K562 (cell line): Measurements from ENCODE around the gene NUP62. TPM values are rescaled to one million over a fixed set of nuclear protein-coding genes. Genes with fewer than 3 reads are reported as not detected.

ENCODE experiments used
- ATAC-seq: fragments of 200-7000 bp; cut with Tn5 transposase; 3 replicates; pipeline ENCODE4 v1.9.1; 2020; ENCODE audit warnings: moderate library complexity
- BruUV-seq: library from RNA; stranded (reverse); fragments of 400-500 nt; replicated peaks from 2 replicates; lab custom pipeline; 2021; lab: Mats Ljungman, UMichigan
- CTCF ChIA-PET: fragments of 300-600 bp; formaldehyde crosslinking; extraction: SDS; loops from one replicate; lab custom pipeline; 2021; ENCODE audit warnings: low intra/inter-chr PET ratio; lab: Yijun Ruan, JAX
- POLR2A ChIA-PET: fragments of 300-600, 350-650 bp; sonication (Branson Sonifier 250); formaldehyde crosslinking; extraction: SDS; loops from one replicate; lab custom pipeline; 2021; ENCODE audit warnings: antibody characterized with exemption, inconsistent platforms; lab: Yijun Ruan, JAX
- DNase-seq, 4 experiments: peaks; one replicate each; pipeline versions ENCODE4 v3.0.0 to v3.0.0-alpha.2; 2011 to 2018; ENCODE audit warnings: low spot score in 3 of 4, mixed read lengths in 3 of 4; ENCODE audit errors: extremely low read depth in 1 of 4
- FAIRE-seq: peaks from 2 replicates; lab custom pipeline; 2011; peaks lifted over from hg19 to GRCh38; lab: Jason Lieb, UNC
- H2AFZ ChIP-seq: 2 replicates; pipeline ENCODE4 v1.6.0; 2011; ENCODE audit warnings: low read depth, low read length, control low read depth, inconsistent platforms
- H3K27ac ChIP-seq: fragments of 200-600 bp; 3 replicates; pipeline ENCODE4 v1.8.0; 2011; ENCODE audit warnings: low read depth, mild to moderate bottlenecking, control low read depth, inconsistent platforms, low read length, moderate library complexity, mixed read lengths; ENCODE audit errors: extremely low read depth
- H3K27me3 ChIP-seq, 2 experiments: fragments of 300-600 bp in 1 of 2; 2 replicates in 1 of 2; 3 replicates in 1 of 2; pipeline versions ENCODE4 v1.6.0 to v1.8.0; 2011; ENCODE audit warnings: inconsistent platforms in 2 of 2, low read length in 2 of 2, mild to moderate bottlenecking in 1 of 2, mixed read lengths in 1 of 2, moderate library complexity in 1 of 2; ENCODE audit not compliant: control insufficient read depth in 2 of 2, insufficient read depth in 2 of 2
- H3K36me3 ChIP-seq: fragments of 300-600 bp; 3 replicates; pipeline ENCODE4 v1.8.0; 2011; ENCODE audit warnings: mild to moderate bottlenecking, low read length, inconsistent platforms; ENCODE audit not compliant: control insufficient read depth, insufficient read depth
- H3K4me1 ChIP-seq, 2 experiments: fragments of 200-600 bp in 1 of 2; replicated peaks in 1 of 2; 2 replicates in 1 of 2; 3 replicates in 1 of 2; pipeline versions ENCODE4 v1.5.1 to v1.8.0; 2011; ENCODE audit warnings: inconsistent platforms in 2 of 2, low read length in 2 of 2, mild to moderate bottlenecking in 1 of 2, mixed read lengths in 1 of 2, moderate library complexity in 1 of 2; ENCODE audit not compliant: control insufficient read depth in 2 of 2, insufficient read depth in 2 of 2
- H3K4me2 ChIP-seq: 2 replicates; pipeline ENCODE4 v1.6.1; 2011; ENCODE audit warnings: low read length, control low read depth, inconsistent platforms, mixed read lengths; ENCODE audit not compliant: insufficient read depth
- H3K4me3 ChIP-seq: fragments of 200-600 bp; sonication (generic), shearing (Covaris generic); 2 replicates; pipeline ENCODE4 v1.5.1; 2016; ENCODE audit warnings: control low read depth, inconsistent platforms
- H3K79me2 ChIP-seq: fragments of 200-600 bp; 3 replicates; pipeline ENCODE4 v1.8.0; 2011; ENCODE audit warnings: low read length, inconsistent platforms; ENCODE audit not compliant: control insufficient read depth, insufficient read depth
- H3K9ac ChIP-seq, 2 experiments: 2 replicates each; pipeline versions ENCODE4 v1.6.0 to v1.6.1; 2011; ENCODE audit warnings: low read depth in 2 of 2, low read length in 2 of 2, control low read depth in 1 of 2, inconsistent platforms in 1 of 2, mild to moderate bottlenecking in 1 of 2, mixed read lengths in 1 of 2; ENCODE audit not compliant: insufficient read depth in 1 of 2
- H3K9me1 ChIP-seq: one replicate; pipeline ENCODE4 v1.6.0; 2011; ENCODE audit warnings: inconsistent platforms, mild to moderate bottlenecking, low read length, moderate library complexity; ENCODE audit not compliant: control insufficient read depth, insufficient read depth
- H3K9me3 ChIP-seq: replicated peaks from 2 replicates; pipeline ENCODE4 v1.5.1; 2011; ENCODE audit warnings: low read depth, low read length, inconsistent platforms; ENCODE audit not compliant: control insufficient read depth, insufficient read depth
- H4K20me1 ChIP-seq: replicated peaks from 2 replicates; pipeline ENCODE4 v1.6.1; 2011; ENCODE audit warnings: low read length, inconsistent platforms, mixed read lengths; ENCODE audit not compliant: control insufficient read depth, insufficient read depth
- ELF4 ChIP-seq: fragments of 450-650 bp; formaldehyde crosslinking; IDR thresholded peaks from 2 replicates; pipeline ENCODE4 v1.4.0; 2022; ENCODE audit warnings: missing genetic modification characterization
- FOXP1 ChIP-seq: sonication (generic); formaldehyde crosslinking; IDR thresholded peaks from 2 replicates; pipeline ENCODE4 v1.8.0; 2022; ENCODE audit warnings: mild to moderate bottlenecking, missing genetic modification reagents
- GABPA ChIP-seq: fragments of 200-800 bp; sonication (Bioruptor generic); conservative IDR thresholded peaks from 2 replicates; pipeline ENCODE4 v1.6.1; 2016; ENCODE audit warnings: low read depth, missing genetic modification characterization, missing compliant biosample characterization
- GATAD2A ChIP-seq: fragments of 450-650 bp; IDR thresholded peaks from 2 replicates; pipeline ENCODE4 v1.6.1; 2017
- HDAC8 ChIP-seq: fragments of 450-650 bp; IDR thresholded peaks from 2 replicates; pipeline ENCODE4 v1.6.1; 2016; ENCODE audit warnings: mild to moderate bottlenecking, missing genetic modification characterization, moderate library complexity, missing compliant biosample characterization
- IFI16 ChIP-seq: fragments of 250-450 bp; sonication (Bioruptor Pico); IDR thresholded peaks from 2 replicates; pipeline ENCODE4 v2.1.2; 2022; ENCODE audit warnings: mild to moderate bottlenecking, inconsistent platforms
- KAT7 ChIP-seq: sonication (generic); formaldehyde crosslinking; IDR thresholded peaks from 2 replicates; pipeline ENCODE4 v1.8.0; 2022; ENCODE audit warnings: missing genetic modification reagents, mild to moderate bottlenecking, borderline replicate concordance
- KLF13 ChIP-seq: fragments of 450-650 bp; IDR thresholded peaks from 2 replicates; pipeline ENCODE4 v1.6.1; 2016; ENCODE audit warnings: missing genetic modification characterization, low read depth, mild to moderate bottlenecking, missing compliant biosample characterization, moderate library complexity, borderline replicate concordance
- MCM7 ChIP-seq, 2 experiments: fragments of 450-650 bp; IDR thresholded peaks; 2 replicates each; pipeline ENCODE4 v1.6.1; 2016 to 2018
- NFATC3 ChIP-seq: fragments of 450-650 bp; IDR thresholded peaks from 2 replicates; pipeline ENCODE4 v1.6.1; 2017; ENCODE audit warnings: mild to moderate bottlenecking
- NR1H2 ChIP-seq: sonication (generic); formaldehyde crosslinking; IDR thresholded peaks from 2 replicates; pipeline ENCODE4 v1.4.0; 2020; ENCODE audit warnings: mild to moderate bottlenecking, missing genetic modification reagents
- PHF8 ChIP-seq: fragments of 200-600 bp; sonication (generic); IDR thresholded peaks from 2 replicates; pipeline ENCODE4 v1.6.1; 2012; ENCODE audit warnings: mixed run types, mild to moderate bottlenecking, inconsistent platforms, low read length, moderate library complexity, borderline replicate concordance
- THRB ChIP-seq: fragments of 450-650 bp; formaldehyde crosslinking; conservative IDR thresholded peaks from 2 replicates; pipeline ENCODE4 v1.4.0; 2022; ENCODE audit warnings: mild to moderate bottlenecking, missing genetic modification characterization
- ZFPM2 ChIP-seq: fragments of 250-450 bp; sonication (Bioruptor Pico); IDR thresholded peaks from 2 replicates; pipeline ENCODE4 v1.5.1; 2022; ENCODE audit warnings: mild to moderate bottlenecking
- ZNF584 ChIP-seq: fragments of 200-800 bp; sonication (Bioruptor generic); IDR thresholded peaks from 2 replicates; pipeline ENCODE4 v1.6.1; 2016; ENCODE audit warnings: low read depth, mild to moderate bottlenecking, missing genetic modification characterization, missing compliant biosample characterization
- ZNF668 ChIP-seq: fragments of 250-450 bp; sonication (Bioruptor Pico); IDR thresholded peaks from 2 replicates; pipeline ENCODE4 v1.8.0; 2022; ENCODE audit warnings: mild to moderate bottlenecking, inconsistent platforms
- WGBS: fragments of 100-300 bp; shearing (Covaris generic); methylation state at CpG from one replicate; pipeline ENCODE4 v1.1.6; 2016; ENCODE audit warnings: low coverage, mixed read lengths; ENCODE audit not compliant: insufficient coverage; ENCODE audit errors: missing lambda C conversion rate; 5-methylcytosine and 5-hydroxymethylcytosine counted together
- in situ Hi-C: fragments of 300-500 bp; cut with MboI; formaldehyde crosslinking; loops from 4 replicates; pipeline ENCODE4 v1.15.0; 2018; ENCODE audit warnings: inconsistent platforms, mixed read lengths
- intact Hi-C: fragments of 100-400 bp; cut with micrococcal nuclease; formaldehyde crosslinking; loops from 2 replicates; pipeline ENCODE4 v1.14.2; 2022
- polyA plus RNA-seq, 8 experiments: library from polyadenylated mRNA; depleted of rRNA in 4 of 8; stranded (reverse) in 5 of 8; unstranded in 3 of 8; fragments of >200 nt; fragmentation: Nextera tagmentation in 2 of 8; fragmentation: Illumina TruSeq in 1 of 8; extraction: Ambion mirVana in 2 of 8; extraction: Trizol in 1 of 8; gene quantifications; 2 replicates each; pipeline versions ENCODE4 v1.2.1 to v1.2.3, GENCODE V29; 2011 to 2014; ENCODE audit warnings: inconsistent platforms in 1 of 8, missing spikeins in 1 of 8
- total RNA-seq, 7 experiments: library from RNA; depleted of rRNA in 6 of 7; stranded (reverse); fragments of >200 nt in 6 of 7; fragmentation: Illumina TruSeq in 2 of 7; extraction: Trizol in 2 of 7; gene quantifications; 2 replicates each; pipeline versions ENCODE4 v1.2.1 to v1.2.3, GENCODE V29; 2011 to 2021; ENCODE audit warnings: low replicate concordance in 1 of 7

NUP62 gene
- total and polyA plus RNA-seq, 9 of the 15 experiments (the other 6 are each of a cell fraction or from before 2014, with no cell fraction given) = 16.9 to 109 (median 66.0) TPM

- no peaks in the 10 kb centered on the region for H3K27me3 ChIP-seq
- H3K9ac ChIP-seq = peak overlapping the region in 1 of 2 experiments; percentile 99; a peak in 2 of 4 replicates
- peaks cover 43% of the 10 kb centered on the region for H3K79me2 ChIP-seq
- ChIA-PET POLR2A (no interaction called here), CTCF (no interaction called here)
- H3K27ac ChIP-seq = no peak overlapping the region
- in situ Hi-C loops = loop anchor here (10.0 kb wide), 1 partner anchor 379 kb away; the partner anchor contains the start of gene RPS11
- FAIRE-seq (no peak), ATAC-seq (no peak), DNase-seq (no peak)
- no peak overlapping the region for H3K4me2 ChIP-seq
- no peaks in the 10 kb centered on the region for H3K9me3 ChIP-seq
- intact Hi-C loops = loop anchor here (10.0 kb wide), 1 partner anchor 159 kb away; no protein-coding TSS in a partner anchor
- H4K20me1 ChIP-seq = no peaks in the 10 kb centered on the region
- H3K4me3 ChIP-seq = no peak overlapping the region
- H3K4me1 ChIP-seq = peaks cover 19 to 79% of the 10 kb centered on the region in 2 experiments
- WGBS = 87% methylated on average over 10 of the region's 10 CpGs
- BruUV-seq = no TSS peak
- H3K9me1 ChIP-seq = peaks cover 4% of the 10 kb centered on the region
- TF ChIP-seq FOXP1 (CRISPR knock-in tag) (no peak), IFI16 (no peak), NR1H2 (CRISPR knock-in tag) (no peak), PHF8 (no peak), ZNF668 (CRISPR knock-in tag) (no peak), ELF4 (CRISPR knock-in tag) (no peak), NFATC3 (no peak), ZFPM2 (CRISPR knock-in tag) (no peak), HDAC8 (no peak), KLF13 (tag) (no peak), THRB (CRISPR knock-in tag) (no peak), GABPA (tag) (no peak), ZNF584 (no peak), MCM7 (IDR thresholded peaks at IDR 0.05) (no peak), KAT7 (CRISPR knock-in tag) (no peak), GATAD2A (no peak)
- H2AFZ ChIP-seq = no peak overlapping the region
- peaks cover 44% of the 10 kb centered on the region for H3K36me3 ChIP-seq
Measured at GRCh38 chr19:49873834-49874233, 55.5 kb downstream of the NUP62 start.
